Lower leg skin (tissue), 3 donors: Measurements from ENCODE around the gene UGT1A5.

Experiments used
- POLR2A ChIP-seq, 2 donors: fragments of 450-650 bp; IDR thresholded peaks; one replicate each; pipeline ENCODE4 v1.6.1; 2016 to 2017; ENCODE audit warnings: antibody characterized with exemption in 2 of 2, mild to moderate bottlenecking in 1 of 2, moderate library complexity in 1 of 2
- TF ChIP-seq, protein P1 (sequence below), 3 donors: fragments of 450-650 bp; IDR thresholded peaks; one replicate each; pipeline ENCODE4 v1.5.1; 2016; ENCODE audit warnings: antibody characterized with exemption in 3 of 3, mild to moderate bottlenecking in 3 of 3, moderate library complexity in 2 of 3

DNA sequence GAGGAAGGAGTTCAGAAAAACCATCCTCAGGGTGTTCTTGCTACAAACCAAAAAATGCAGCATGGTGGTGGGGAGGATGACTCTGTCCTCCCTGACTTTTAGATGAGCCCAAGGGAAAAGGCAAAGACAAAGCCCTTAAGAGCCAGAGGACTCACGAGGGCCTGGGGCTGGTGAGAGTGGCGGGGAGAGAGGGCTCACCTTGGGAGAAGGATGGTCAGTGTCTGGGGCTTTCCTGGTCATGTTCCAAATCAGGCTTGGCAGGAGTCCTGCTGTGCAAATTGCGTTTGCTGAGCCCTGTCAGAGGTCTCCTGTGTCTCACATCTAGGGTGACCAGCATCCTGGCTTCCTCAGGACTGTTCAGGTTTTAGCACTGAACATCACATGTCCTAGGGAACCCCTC is 52.1 kb downstream of the UGT1A5 start:
- TF ChIP-seq, protein P1, sequence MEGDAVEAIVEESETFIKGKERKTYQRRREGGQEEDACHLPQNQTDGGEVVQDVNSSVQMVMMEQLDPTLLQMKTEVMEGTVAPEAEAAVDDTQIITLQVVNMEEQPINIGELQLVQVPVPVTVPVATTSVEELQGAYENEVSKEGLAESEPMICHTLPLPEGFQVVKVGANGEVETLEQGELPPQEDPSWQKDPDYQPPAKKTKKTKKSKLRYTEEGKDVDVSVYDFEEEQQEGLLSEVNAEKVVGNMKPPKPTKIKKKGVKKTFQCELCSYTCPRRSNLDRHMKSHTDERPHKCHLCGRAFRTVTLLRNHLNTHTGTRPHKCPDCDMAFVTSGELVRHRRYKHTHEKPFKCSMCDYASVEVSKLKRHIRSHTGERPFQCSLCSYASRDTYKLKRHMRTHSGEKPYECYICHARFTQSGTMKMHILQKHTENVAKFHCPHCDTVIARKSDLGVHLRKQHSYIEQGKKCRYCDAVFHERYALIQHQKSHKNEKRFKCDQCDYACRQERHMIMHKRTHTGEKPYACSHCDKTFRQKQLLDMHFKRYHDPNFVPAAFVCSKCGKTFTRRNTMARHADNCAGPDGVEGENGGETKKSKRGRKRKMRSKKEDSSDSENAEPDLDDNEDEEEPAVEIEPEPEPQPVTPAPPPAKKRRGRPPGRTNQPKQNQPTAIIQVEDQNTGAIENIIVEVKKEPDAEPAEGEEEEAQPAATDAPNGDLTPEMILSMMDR (IDR thresholded peaks at IDR 0.05), result no peak
- no peak for TF ChIP-seq POLR2A (IDR thresholded peaks at IDR 0.05)
